ENCODE measurements around the gene OBP2A. TPM values are rescaled to one million over a fixed set of nuclear protein-coding genes. Genes with fewer than 3 reads are reported as not detected.
"Not testable (repeated sequence)": the region's sequence is repeated elsewhere in the genome, so short reads cannot be mapped to it uniquely, and the experiment has no call there.

The OBP2A gene, protein sequence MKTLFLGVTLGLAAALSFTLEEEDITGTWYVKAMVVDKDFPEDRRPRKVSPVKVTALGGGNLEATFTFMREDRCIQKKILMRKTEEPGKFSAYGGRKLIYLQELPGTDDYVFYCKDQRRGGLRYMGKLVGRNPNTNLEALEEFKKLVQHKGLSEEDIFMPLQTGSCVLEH
- total RNA-seq = 10 to 100 TPM in 1 of 8 experiments, 1 to 10 TPM in 1, under 1 TPM in 2, not detected in 4; 0.29 to 18.3 (median 0.75) TPM

DNA sequence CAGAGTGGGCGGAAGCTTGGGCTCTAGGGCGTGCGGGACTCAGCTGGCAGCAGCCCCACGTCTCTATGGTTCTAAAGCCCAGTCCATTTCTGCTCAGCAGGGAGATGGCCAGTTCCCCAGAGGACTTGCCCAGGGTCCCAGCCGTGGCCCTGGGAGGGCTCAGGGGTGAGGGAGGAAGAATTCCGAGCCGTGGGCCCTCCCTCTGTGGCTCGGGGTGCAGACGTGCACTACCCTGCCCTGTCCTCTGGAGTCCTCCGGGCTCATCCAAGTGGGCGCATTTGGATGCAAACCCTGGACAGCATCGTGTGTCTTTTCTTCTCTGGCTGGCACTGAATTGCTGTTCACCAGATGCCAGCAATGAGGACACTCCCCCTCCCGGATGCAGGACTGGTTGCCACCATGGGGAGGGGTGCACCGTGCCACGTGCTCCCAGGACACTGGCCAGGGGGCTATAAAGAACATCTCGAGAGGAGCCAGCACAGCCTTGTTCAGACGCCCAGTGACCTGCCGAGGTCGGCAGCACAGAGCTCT lies at the start of gene OBP2A:
Gene OBP2A (plus strand): TSS at position 481 of the 531 bp plus-strand sequence. CDS start 55 bp downstream, outside the sequence.
- 0% methylated on average over 1 of the region's 19 CpGs; no CpG with 5 or more reads in 9 of the 10 experiments for WGBS, 10 experiments
- H3K4me1 ChIP-seq (replicated peaks in 1 of 2); H3K27ac ChIP-seq; ATAC-seq (replicated peaks in 6 of 8); H3K4me3 ChIP-seq; in situ Hi-C loops (cut with MboI; ENCODE audit: low pct_unique_long_range_greater_than_20kb in 2 of 9, low sequenced_read_pairs in 9 of 9, unreplicated experiment in 9 of 9): not testable (repeated sequence)

DNA sequence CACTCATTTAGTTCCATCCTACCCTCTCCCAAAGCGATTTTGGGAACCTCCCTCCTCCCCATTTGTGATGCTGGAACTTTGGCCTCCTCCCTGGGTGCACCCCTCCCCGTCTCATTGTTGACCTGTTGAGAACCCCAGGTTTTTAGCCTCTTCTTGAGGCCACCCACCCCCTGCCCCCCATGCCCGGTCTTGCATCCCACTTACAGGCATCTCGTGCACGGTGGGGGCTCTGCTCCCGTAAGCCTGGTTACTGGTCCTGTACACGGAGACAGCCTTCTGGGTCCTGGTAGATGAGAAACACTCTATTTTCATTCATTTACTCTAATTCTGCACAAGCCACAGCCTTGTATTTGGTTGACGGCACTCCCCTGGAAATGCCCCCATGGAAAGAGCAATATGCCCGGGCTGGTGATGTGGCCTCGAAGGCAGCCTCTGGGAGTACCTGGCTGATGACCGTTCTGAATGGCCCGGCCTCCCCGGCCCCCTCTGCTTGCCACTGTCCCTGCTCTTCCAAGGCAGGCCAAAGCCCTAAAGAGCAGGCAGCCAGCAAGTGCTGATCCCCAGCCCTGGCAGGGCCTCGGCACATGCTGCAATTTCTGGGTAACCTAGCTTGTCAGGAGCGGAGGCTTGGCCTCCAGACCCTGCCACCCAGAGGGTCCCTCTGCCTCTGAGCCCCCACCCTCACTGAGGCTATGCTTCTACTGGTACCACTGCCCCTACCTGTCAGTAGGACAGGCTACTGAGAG lies 47.4 kb upstream of the OBP2A start:
- in situ Hi-C loops (cut with MboI; ENCODE audit: low pct_unique_long_range_greater_than_20kb in 2 of 9, low sequenced_read_pairs in 9 of 9, unreplicated experiment in 9 of 9) = no loop called here
- 72 to 100% (median 87%) methylated on average over 1 to 8 of the region's 15 CpGs; no CpG with 5 or more reads in 5 of the 10 experiments for WGBS, 10 experiments
- H3K4me1 ChIP-seq (replicated peaks in 1 of 2) = peaks cover 12 to 13% of the 10 kb centered on the region in 2 donors
- ATAC-seq (replicated peaks in 6 of 8) = no peak
- H3K4me3 ChIP-seq = no peak overlapping the region
- no peak overlapping the region for H3K27ac ChIP-seq

DNA sequence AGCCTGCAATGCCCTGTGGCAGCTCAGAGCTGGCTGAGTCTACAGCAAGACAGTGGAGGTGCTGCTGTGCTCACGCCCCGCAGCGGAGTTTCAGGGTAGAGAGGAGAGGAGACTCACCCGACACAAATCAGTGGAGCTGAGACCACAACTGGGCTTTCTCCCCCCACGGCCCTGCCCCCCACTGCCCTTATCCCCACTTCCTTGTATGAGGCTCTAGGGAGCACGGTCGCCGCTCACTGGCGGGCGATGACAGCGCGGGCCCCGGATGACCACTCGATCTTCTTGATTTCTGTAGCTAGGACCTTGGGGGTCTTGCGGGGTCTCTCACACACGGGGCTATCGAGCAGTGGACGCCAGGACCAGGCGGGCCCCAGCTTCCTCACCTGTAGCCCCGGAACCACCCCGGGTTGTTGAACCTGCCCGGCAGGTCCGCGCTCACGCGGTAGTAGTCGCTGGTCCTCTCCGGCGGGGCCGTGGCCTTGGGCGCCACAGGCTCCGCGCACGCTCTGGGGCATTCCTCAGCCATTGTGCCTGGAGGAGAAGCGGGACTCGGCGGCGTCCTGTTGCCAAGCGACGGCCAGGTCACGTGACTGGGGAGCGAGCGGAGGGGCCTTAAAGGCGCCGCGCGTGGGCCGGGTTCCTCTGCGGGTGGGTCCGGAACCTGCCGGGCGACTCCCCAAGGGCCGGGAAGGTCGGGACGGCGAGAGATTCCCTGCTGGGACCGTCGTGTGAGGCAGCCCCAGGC lies 46.4 kb upstream of the OBP2A start:
- peak overlapping the region in 1 of 2 donors; percentile 90 for H3K27ac ChIP-seq
- peak; percentile 49 to 78 (median 74) for ATAC-seq (replicated peaks in 6 of 8)
- WGBS, 10 experiments = 0% methylated on average over 3 of the region's 58 CpGs; no CpG with 5 or more reads in 9 of the 10 experiments
- H3K4me1 ChIP-seq (replicated peaks in 1 of 2) = peaks cover 12 to 13% of the 10 kb centered on the region in 2 donors
- H3K4me3 ChIP-seq = peak overlapping the region; percentile 60 to 99 (median 95)
- in situ Hi-C loops (cut with MboI; ENCODE audit: low pct_unique_long_range_greater_than_20kb in 2 of 9, low sequenced_read_pairs in 9 of 9, unreplicated experiment in 9 of 9) = no loop called here

DNA sequence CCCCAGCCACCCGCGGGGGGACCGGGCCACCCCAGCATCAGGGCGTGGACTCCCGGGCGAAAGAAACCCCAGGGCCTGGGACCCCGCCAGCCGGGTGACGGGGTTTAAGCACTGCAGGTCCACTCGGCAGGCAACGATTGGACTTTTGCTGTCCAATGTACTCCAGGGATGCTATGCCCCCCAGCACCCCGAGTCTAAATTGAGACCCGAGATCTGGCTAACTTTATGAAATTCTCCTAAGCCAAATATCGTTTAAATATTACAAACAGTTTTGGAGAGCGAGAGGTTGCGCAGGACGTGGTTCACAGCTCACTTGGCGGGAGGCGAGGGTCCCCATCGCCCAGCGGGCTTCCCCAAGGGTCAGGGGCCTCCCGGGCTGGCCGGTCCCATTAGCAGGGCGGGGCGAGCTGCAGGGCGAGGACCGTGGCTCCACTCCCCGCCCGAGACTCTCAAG lies 45.8 kb upstream of the OBP2A start:
- peak overlapping the region; percentile 60 to 99 (median 95) for H3K4me3 ChIP-seq
- in situ Hi-C loops (cut with MboI; ENCODE audit: low pct_unique_long_range_greater_than_20kb in 2 of 9, low sequenced_read_pairs in 9 of 9, unreplicated experiment in 9 of 9) = no loop called here
- peak; percentile 12 to 69 (median 62) for ATAC-seq (replicated peaks in 6 of 8)
- H3K4me1 ChIP-seq (replicated peaks in 1 of 2) = peaks cover 12 to 13% of the 10 kb centered on the region in 2 donors
- 0 to 6% (median 0%) methylated on average over 2 to 6 of the region's 29 CpGs; no CpG with 5 or more reads in 7 of the 10 experiments for WGBS, 10 experiments
- peak overlapping the region in 1 of 2 donors; percentile 90 for H3K27ac ChIP-seq

DNA sequence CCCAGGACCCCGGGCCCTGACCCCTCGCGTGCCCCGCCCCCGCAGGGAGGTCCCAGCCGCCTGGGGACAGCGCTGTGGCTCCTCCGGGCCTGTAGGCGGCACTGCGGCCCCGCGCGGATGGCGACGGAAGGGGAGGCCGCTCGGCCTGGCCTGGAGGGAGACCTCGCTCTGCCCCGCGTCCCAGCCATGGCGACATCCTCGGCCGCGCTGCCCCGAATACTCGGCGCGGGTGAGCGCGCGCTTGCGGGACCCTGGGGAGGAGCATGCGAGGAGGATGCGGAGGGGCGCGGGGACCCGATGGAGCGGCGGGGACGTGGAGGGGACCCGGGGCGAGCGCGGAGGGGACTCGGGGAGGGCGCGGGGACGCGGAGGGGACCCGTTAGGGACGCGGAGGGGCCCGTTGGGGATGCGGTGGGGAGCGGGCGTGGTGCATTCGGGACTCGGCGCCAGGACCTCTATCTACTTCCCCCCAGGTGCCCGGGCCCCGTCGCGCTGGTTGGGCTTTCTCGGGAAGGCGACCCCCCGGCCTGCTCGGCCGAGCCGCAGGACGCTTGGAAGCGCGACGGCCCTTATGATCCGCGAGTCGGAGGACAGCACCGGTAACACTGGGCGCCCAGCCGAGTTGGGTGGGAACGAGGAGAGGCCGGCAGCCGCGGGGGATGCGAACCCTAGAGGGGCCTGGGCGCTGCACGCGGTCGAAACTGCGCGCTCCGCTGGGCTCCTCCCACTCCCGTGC lies 45.2 kb upstream of the OBP2A start, which contains the start of gene MRPS2:
Gene MRPS2 (plus strand): TSS at position 158 of the 736 bp plus-strand sequence. CDS start 29 bp downstream, at position 187.
- peak within 1 kb of the TSS; percentile 60 to 99 (median 95) for H3K4me3 ChIP-seq
- peak; percentile 75 to 87 (median 84) for ATAC-seq (replicated peaks in 6 of 8)
- H3K27ac ChIP-seq = peak within 1 kb of the TSS; percentile 89 to 90
- in situ Hi-C loops (cut with MboI; ENCODE audit: low pct_unique_long_range_greater_than_20kb in 2 of 9, low sequenced_read_pairs in 9 of 9, unreplicated experiment in 9 of 9) = no loop called here
- 0 to 1% methylated on average over 1 to 15 of the region's 92 CpGs; no CpG with 5 or more reads in 8 of the 10 experiments for WGBS, 10 experiments
- H3K4me1 ChIP-seq (replicated peaks in 1 of 2) = peaks cover 12 to 13% of the 10 kb centered on the region in 2 donors

DNA sequence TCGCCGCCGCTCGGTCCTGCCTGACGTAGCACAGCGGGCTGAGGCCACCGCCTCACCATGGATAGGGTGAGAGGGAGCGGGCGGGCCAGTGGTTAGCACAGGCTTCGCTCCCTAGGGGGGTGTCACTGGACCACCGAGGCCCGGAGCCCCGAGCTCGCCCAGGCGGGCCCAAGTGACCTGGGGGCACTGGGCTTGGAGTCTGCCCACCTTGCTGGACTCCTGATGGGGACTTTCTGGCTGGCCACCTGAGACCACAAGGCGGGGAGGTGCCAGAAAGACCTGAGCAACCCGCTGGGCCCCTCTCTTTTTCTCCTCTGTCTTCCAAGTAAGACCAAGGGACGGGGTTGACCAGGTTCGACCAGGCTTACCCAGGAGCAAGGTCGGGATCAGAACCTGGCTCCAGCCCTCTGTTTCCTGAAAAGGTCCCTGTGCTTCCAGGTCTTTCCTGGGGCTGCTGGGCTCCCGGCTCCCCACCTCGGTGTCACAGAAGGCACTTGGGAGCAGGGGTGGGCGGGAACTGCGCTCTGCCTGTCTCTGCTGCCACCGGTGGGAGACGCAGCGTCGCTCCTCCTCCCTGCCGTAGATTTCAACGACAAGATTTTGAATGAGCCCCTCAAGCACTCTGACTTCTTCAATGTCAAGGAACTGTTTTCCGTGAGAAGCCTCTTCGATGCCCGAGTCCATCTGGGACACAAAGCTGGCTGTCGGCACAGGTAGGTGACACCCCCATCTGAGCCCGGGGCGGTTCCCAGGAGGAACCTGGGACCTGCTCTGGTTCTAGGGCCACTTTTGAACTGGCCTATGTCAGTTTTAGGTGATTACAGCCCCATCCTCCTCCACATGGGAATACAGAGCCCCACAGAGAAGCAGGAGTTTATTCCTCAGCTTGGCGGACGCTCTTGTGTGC lies 44.4 kb upstream of the OBP2A start:
- Histone ChIP-seq H3K4me3 (peak overlapping the region; percentile 60 to 99 (median 95)), H3K27ac (peak overlapping the region; percentile 89 to 90), H3K4me1 (replicated peaks in 1 of 2) (peaks cover 12 to 13% of the 10 kb centered on the region in 2 donors)
- in situ Hi-C loops (cut with MboI; ENCODE audit: low pct_unique_long_range_greater_than_20kb in 2 of 9, low sequenced_read_pairs in 9 of 9, unreplicated experiment in 9 of 9) = no loop called here
- ATAC-seq (replicated peaks in 6 of 8) = no peak
- WGBS, 10 experiments = 0 to 67% (median 29%) methylated on average over 2 to 7 of the region's 38 CpGs; no CpG with 5 or more reads in 5 of the 10 experiments

DNA sequence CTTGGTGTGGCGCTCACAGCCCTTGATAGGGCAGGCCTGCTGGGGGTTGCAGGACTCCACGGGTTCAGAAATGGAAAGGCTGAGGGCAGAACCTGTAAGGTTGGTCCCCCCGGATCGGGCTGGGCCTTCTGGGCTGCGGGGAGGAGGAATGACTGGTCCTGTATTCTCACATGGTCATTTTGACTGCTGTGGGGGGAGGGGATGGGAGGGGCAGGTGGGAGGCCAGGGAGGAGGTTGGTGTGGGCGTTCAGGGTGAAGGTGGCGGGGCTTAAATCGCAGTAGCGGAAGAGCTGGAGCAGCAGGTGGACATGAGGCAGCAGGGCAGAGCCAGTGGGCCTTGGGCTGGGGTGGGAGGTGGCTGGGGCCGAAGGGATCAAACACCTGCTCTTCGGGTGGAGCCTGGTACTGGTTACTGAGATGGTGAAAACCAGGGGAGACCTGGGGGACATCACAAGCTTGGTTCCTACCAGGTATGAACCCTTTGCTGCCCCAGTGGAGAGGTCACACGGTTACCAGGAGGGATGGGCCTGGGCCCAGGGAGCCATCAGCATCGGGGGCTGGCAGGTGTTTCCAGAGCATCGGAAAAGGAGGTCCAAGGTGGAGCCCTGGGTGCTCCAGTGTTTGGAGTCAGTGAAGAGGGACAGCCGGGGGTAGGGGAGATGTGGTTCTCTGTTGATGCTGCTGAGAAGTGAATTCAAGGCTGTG lies 43.6 kb upstream of the OBP2A start:
- Histone ChIP-seq H3K27ac (no peak overlapping the region), H3K4me1 (replicated peaks in 1 of 2) (peaks cover 12 to 13% of the 10 kb centered on the region in 2 donors), H3K4me3 (peak overlapping the region in 1 of 5 donors; percentile 60)
- in situ Hi-C loops (cut with MboI; ENCODE audit: low pct_unique_long_range_greater_than_20kb in 2 of 9, low sequenced_read_pairs in 9 of 9, unreplicated experiment in 9 of 9) = no loop called here
- ATAC-seq (replicated peaks in 6 of 8) = no peak
- 80 to 100% (median 86%) methylated on average over 1 to 2 of the region's 15 CpGs; no CpG with 5 or more reads in 6 of the 10 experiments for WGBS, 10 experiments

DNA sequence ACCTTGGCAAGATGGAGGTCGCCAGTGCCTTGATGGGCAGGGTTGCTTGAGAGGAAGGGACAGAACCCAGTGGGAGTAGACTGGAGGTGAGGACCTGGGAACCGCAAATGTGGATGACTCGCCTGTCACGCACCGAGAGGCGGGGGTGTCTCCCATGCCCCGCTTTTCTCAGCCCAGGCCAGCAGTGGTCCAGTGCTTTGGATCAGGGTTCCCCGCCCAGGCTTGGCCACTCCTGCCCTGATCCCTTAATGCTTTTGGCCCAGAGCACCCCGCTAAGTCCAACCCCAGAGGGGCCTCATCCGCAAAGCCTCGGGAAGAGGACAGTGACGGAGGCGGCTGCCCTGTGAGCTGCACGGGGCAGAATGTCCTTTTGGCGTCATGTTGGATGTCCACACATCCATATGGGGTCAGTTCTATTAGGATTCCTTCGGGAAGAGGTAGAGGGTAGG lies 43.0 kb upstream of the OBP2A start:
- WGBS, 10 experiments = 17 to 100% (median 86%) methylated on average over 1 to 7 of the region's 16 CpGs; no CpG with 5 or more reads in 5 of the 10 experiments
- in situ Hi-C loops (cut with MboI; ENCODE audit: low pct_unique_long_range_greater_than_20kb in 2 of 9, low sequenced_read_pairs in 9 of 9, unreplicated experiment in 9 of 9) = no loop called here
- no peak for ATAC-seq (replicated peaks in 6 of 8)
- Histone ChIP-seq H3K4me1 (replicated peaks in 1 of 2) (peaks cover 12 to 13% of the 10 kb centered on the region in 2 donors), H3K27ac (no peak overlapping the region), H3K4me3 (no peak overlapping the region)

DNA sequence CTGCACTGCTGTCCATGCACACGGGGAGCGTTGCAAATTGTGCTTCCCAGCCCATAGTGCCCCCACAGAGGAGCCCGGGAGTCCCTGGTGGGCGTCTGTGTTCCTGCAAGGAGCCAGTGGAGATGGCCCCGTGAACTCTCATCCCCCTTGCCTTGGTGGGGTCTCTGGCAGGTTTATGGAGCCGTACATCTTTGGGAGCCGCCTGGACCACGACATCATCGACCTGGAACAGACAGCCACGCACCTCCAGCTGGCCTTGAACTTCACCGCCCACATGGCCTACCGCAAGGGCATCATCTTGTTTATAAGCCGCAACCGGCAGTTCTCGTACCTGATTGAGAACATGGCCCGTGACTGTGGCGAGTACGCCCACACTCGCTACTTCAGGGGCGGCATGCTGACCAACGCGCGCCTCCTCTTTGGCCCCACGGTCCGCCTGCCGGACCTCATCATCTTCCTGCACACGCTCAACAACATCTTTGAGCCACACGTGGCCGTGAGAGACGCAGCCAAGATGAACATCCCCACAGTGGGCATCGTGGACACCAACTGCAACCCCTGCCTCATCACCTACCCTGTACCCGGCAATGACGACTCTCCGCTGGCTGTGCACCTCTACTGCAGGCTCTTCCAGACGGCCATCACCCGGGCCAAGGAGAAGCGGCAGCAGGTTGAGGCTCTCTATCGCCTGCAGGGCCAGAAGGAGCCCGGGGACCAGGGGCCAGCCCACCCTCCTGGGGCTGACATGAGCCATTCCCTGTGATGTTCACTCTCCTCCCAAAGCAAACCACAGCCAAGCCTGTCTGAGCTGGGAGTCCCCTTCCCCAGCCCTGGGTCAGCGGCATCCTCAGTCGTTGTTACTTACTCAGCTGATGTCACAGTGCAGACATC lies 42.3 kb upstream of the OBP2A start:
- Histone ChIP-seq H3K27ac (no peak overlapping the region), H3K4me3 (no peak overlapping the region), H3K4me1 (replicated peaks in 1 of 2) (peaks cover 12 to 13% of the 10 kb centered on the region in 2 donors)
- 40 to 100% (median 100%) methylated on average over 1 to 8 of the region's 41 CpGs; no CpG with 5 or more reads in 5 of the 10 experiments for WGBS, 10 experiments
- in situ Hi-C loops (cut with MboI; ENCODE audit: low pct_unique_long_range_greater_than_20kb in 2 of 9, low sequenced_read_pairs in 9 of 9, unreplicated experiment in 9 of 9) = no loop called here
- ATAC-seq (replicated peaks in 6 of 8) = no peak

Measured in motor neuron (in vitro differentiated cells).